ENCODE data around the gene IFT57. TPM values are rescaled to one million over a fixed set of nuclear protein-coding genes. Genes with fewer than 3 reads are reported as not detected.

Gene IFT57, protein sequence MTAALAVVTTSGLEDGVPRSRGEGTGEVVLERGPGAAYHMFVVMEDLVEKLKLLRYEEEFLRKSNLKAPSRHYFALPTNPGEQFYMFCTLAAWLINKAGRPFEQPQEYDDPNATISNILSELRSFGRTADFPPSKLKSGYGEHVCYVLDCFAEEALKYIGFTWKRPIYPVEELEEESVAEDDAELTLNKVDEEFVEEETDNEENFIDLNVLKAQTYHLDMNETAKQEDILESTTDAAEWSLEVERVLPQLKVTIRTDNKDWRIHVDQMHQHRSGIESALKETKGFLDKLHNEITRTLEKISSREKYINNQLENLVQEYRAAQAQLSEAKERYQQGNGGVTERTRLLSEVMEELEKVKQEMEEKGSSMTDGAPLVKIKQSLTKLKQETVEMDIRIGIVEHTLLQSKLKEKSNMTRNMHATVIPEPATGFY
- total RNA-seq, result 21.6 and 38.8 TPM in 2 replicates

DNA sequence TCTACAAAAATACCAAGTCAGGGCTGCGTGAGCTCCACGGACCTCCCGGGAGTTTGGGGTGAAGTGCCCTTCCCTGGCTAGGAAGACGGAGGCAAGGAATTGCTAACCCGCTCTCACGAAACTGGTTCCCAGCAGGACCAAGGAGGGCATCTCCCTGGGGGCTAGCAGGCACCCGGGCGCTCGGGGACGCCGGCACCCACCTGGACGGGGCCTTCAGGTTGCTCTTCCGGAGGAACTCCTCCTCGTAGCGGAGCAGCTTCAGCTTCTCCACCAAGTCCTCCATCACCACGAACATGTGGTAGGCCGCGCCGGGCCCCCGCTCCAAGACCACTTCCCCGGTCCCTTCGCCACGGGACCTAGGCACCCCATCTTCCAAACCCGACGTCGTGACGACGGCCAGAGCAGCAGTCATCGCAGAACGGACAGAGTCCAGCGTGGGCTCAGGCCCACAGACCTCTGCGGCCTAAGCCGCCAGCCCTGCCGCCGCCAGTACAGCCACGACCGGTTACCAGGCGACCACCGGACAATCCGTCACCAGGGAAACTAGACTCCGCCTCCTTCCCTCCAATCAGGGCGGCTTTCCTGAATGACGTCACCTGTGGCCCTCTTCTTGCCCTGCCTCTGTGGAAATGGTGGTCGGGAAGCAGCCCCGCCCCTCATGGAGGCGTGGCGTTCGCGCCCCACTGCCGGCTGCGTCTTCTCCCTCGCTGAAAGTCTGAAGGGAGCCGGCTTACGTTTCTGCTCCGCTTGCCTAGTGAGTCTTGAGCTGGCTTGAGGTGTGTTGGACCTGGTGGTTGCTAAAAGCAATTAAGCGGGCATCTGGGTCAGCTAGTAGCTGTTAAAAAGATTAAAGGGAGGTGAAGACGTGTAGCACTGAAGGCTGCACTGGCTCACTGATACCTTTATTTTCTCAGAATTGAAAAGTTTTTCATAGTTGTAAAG is at the start of gene IFT57:
Gene IFT57 (minus strand): TSS at position 514 of the 942 bp plus-strand sequence. CDS start 102 bp downstream, at position 412.

Other genes with a start within 250 kb of the IFT57 start
- gene CD47, start 131.4 kb downstream of the IFT57 start, total RNA-seq, result 32.2 and 40.6 TPM in 2 replicates
- gene HHLA2, start 74.1 kb upstream of the IFT57 start, total RNA-seq, result 0.26 TPM in 1 of 2 replicates, not detected in the other